Keratinocyte (primary cell): ENCODE measurements around the gene TIMM17B. TPM values are rescaled to one million over a fixed set of nuclear protein-coding genes. Genes with fewer than 3 reads are reported as not detected.
A peak's percentile ranks its signal among the peaks of the same experiment; 100 is the strongest.

Experiments
- DNase-seq: peaks from one replicate; pipeline ENCODE4 v3.0.0-alpha.2; 2011; ENCODE audit warnings: low read depth, missing footprints, low spot score
- FAIRE-seq: peaks from 2 replicates; lab custom pipeline; 2011; peaks lifted over from hg19 to GRCh38; lab: Jason Lieb, UNC
- H2AFZ ChIP-seq: 2 replicates; pipeline ENCODE4 v1.6.0; 2012; ENCODE audit warnings: low read length, control low read depth, inconsistent platforms; ENCODE audit not compliant: control insufficient read depth
- H3K27ac ChIP-seq: 2 replicates; pipeline ENCODE4 v1.5.1; 2011; ENCODE audit warnings: low read length; ENCODE audit not compliant: control insufficient read depth, insufficient read depth
- H3K27me3 ChIP-seq: 3 replicates; pipeline ENCODE4 v1.6.0; 2011; ENCODE audit warnings: low read length; ENCODE audit not compliant: control insufficient read depth, insufficient read depth; ENCODE audit errors: extremely low read depth
- H3K36me3 ChIP-seq, 2 experiments: 2 replicates in 1 of 2; 3 replicates in 1 of 2; pipeline ENCODE4 v1.5.1; 2011; ENCODE audit warnings: low read length in 2 of 2, mild to moderate bottlenecking in 1 of 2; ENCODE audit not compliant: control insufficient read depth in 2 of 2, insufficient read depth in 2 of 2; ENCODE audit errors: extremely low read depth in 1 of 2
- H3K4me1 ChIP-seq: 3 replicates; pipeline ENCODE4 v1.5.1; 2011; ENCODE audit warnings: low read length; ENCODE audit not compliant: control insufficient read depth, insufficient read depth; ENCODE audit errors: extremely low read depth
- H3K4me2 ChIP-seq: 3 replicates; pipeline ENCODE4 v1.6.0; 2011; ENCODE audit warnings: low read depth, low read length; ENCODE audit not compliant: control insufficient read depth, insufficient read depth; ENCODE audit errors: extremely low read depth
- H3K4me3 ChIP-seq, 3 experiments: fragments of 200-600 bp in 1 of 3; sonication (generic) in 1 of 3; 2 replicates in 2 of 3; 3 replicates in 1 of 3; pipeline ENCODE4 v1.5.1; 2011 to 2016; ENCODE audit warnings: low read length in 3 of 3, mild to moderate bottlenecking in 3 of 3, control low read depth in 2 of 3, inconsistent platforms in 1 of 3, low read depth in 1 of 3, mixed read lengths in 1 of 3, mixed run types in 1 of 3, moderate library complexity in 1 of 3; ENCODE audit not compliant: control insufficient read depth in 2 of 3, insufficient read depth in 2 of 3; ENCODE audit errors: extremely low read depth in 1 of 3
- H3K79me2 ChIP-seq: 2 replicates; pipeline ENCODE4 v1.6.0; 2012; ENCODE audit warnings: low read length; ENCODE audit not compliant: control insufficient read depth, insufficient read depth
- H3K9ac ChIP-seq: 3 replicates; pipeline ENCODE4 v1.6.0; 2011; ENCODE audit warnings: low read length; ENCODE audit not compliant: control insufficient read depth, insufficient read depth; ENCODE audit errors: extremely low read depth
- H3K9me1 ChIP-seq: 3 replicates; pipeline ENCODE4 v1.6.0; 2011; ENCODE audit warnings: low read length; ENCODE audit not compliant: control insufficient read depth, insufficient read depth; ENCODE audit errors: extremely low read depth
- H3K9me3 ChIP-seq: 2 replicates; pipeline ENCODE4 v1.5.1; 2012; ENCODE audit warnings: low read depth, low read length; ENCODE audit not compliant: control insufficient read depth
- H4K20me1 ChIP-seq: 3 replicates; pipeline ENCODE4 v1.6.0; 2011; ENCODE audit warnings: low read length; ENCODE audit not compliant: control insufficient read depth, insufficient read depth; ENCODE audit errors: extremely low read depth
- EZH2 ChIP-seq: IDR thresholded peaks from one replicate; pipeline ENCODE4 v1.6.1; 2012; ENCODE audit warnings: inconsistent platforms, mild to moderate bottlenecking, low read length, moderate library complexity
- dilution Hi-C: fragments of 300-500 bp; cut with MboI; formaldehyde crosslinking; loops from one replicate; pipeline ENCODE4 v1.7.0; 2020; ENCODE audit warnings: low sequenced_read_pairs; ENCODE audit not compliant: extremely low pct_ligation_motif_present
- polyA minus RNA-seq, 3 experiments: library from RNA; depleted of rRNA, polyadenylated mRNA; stranded (reverse); fragments of >200 nt; gene quantifications; 1 replicate in 1 of 3; 2 replicates in 1 of 3; 3 replicates in 1 of 3; pipeline ENCODE4 v1.2.3, GENCODE V29; 2011
- polyA plus RNA-seq, 5 experiments: library from polyadenylated mRNA; depleted of rRNA in 3 of 5; stranded (reverse) in 3 of 5; stranded (forward) in 1 of 5; unstranded in 1 of 5; fragments of >200 nt; gene quantifications; 1 replicate in 1 of 5; 2 replicates in 3 of 5; 3 replicates in 1 of 5; pipeline versions ENCODE4 v1.2.1 to v1.2.3, GENCODE V29; 2011 to 2012; ENCODE audit warnings: missing spikeins in 2 of 5, low read depth in 1 of 5, low replicate concordance in 1 of 5
- TF ChIP-seq, protein P1 (sequence below), 3 experiments: IDR thresholded peaks in 1 of 3; conservative IDR thresholded peaks in 1 of 3; optimal IDR thresholded peaks in 1 of 3; 2 replicates in 2 of 3; 3 replicates in 1 of 3; pipeline versions ENCODE3 to v1.5.1; 2011; ENCODE audit warnings: low read length in 3 of 3, mild to moderate bottlenecking in 3 of 3, moderate library complexity in 2 of 3, control low read depth in 1 of 3, inconsistent platforms in 1 of 3; ENCODE audit not compliant: insufficient read depth in 2 of 3; ENCODE audit errors: extremely low read depth in 1 of 3

The TIMM17B gene
- polyA plus RNA-seq (34.3 to 52.9 TPM (median 35.5 TPM) in 3 replicates), polyA minus RNA-seq (18.3 to 32.8 TPM (median 23.8 TPM) in 3 replicates)
- 3.8 TPM for polyA plus RNA-seq (2011; ENCODE audit: low read depth)
- polyA plus RNA-seq (2011; cell fraction: cytosol; rRNA removed) = 26.5 and 50.2 TPM in 2 replicates
- polyA plus RNA-seq (2011; cell fraction: nucleus; rRNA removed) = 20.2 and 22.2 TPM in 2 replicates
- polyA plus RNA-seq (2012; ENCODE audit: low replicate concordance) = 47.8 and 49.1 TPM in 2 replicates
- 39.7 TPM for polyA minus RNA-seq (2011; cell fraction: cytosol; rRNA and poly(A)+ RNA removed)
- polyA minus RNA-seq (2011; cell fraction: nucleus; rRNA and poly(A)+ RNA removed) = 7.8 and 10.1 TPM in 2 replicates

DNA sequence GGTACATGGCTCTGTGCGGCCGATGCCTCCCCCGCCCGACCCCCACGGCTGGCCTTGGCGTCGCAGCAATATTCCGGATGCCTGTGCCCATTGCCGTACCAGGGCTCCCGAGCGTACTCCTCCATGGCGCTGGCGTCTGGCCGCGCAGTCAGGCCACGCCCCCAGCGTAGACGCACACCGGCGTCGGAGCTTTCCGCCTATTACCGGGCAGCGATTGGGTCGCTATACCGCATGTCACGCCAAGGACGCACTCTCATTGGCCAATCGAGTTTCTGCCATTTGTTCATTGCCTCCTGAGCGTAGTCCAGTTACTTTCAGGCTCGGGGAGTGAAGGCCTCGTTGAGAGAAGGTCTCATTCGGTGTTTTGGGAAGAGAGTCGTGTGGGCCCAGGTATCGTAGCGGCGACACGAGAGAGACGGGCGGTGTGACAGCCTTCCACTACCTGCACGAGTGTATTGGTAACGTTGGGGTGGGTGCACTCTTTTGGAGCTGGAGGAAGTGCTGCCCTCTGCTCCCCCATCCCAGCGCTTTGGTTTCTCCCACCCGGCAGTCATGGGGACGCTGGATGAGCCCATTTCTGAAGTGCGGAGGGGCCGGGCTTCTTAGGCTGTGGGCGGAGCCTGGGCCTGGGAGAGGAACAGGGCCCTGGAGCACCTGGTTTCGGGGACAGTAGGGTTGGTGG is at the start of gene TIMM17B, which contains the start of gene PQBP1:
Gene TIMM17B, minus strand, starts transcription at position 144 of the 682 bp plus-strand sequence. Its CDS starts 19 bp downstream, at position 125.
Gene PQBP1, plus strand, starts transcription at position 306 of the 682 bp plus-strand sequence. CDS start 580 bp downstream, outside the sequence.
- no peak for TF ChIP-seq EZH2
- TF ChIP-seq, protein P1, sequence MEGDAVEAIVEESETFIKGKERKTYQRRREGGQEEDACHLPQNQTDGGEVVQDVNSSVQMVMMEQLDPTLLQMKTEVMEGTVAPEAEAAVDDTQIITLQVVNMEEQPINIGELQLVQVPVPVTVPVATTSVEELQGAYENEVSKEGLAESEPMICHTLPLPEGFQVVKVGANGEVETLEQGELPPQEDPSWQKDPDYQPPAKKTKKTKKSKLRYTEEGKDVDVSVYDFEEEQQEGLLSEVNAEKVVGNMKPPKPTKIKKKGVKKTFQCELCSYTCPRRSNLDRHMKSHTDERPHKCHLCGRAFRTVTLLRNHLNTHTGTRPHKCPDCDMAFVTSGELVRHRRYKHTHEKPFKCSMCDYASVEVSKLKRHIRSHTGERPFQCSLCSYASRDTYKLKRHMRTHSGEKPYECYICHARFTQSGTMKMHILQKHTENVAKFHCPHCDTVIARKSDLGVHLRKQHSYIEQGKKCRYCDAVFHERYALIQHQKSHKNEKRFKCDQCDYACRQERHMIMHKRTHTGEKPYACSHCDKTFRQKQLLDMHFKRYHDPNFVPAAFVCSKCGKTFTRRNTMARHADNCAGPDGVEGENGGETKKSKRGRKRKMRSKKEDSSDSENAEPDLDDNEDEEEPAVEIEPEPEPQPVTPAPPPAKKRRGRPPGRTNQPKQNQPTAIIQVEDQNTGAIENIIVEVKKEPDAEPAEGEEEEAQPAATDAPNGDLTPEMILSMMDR (optimal IDR thresholded peaks at IDR 0.05 in 1 of 3, IDR thresholded peaks at IDR 0.05 in 1 of 3, conservative IDR thresholded peaks at IDR 0.05 in 1 of 3; ENCODE audit: extremely low read depth in 1 of 3, insufficient read depth in 2 of 3, low read length in 3 of 3) = no peak
- peaks cover 19% of the 10 kb centered on the region for H3K79me2 ChIP-seq
- no peaks in the 10 kb centered on the region for H3K9me3 ChIP-seq
- dilution Hi-C loops = no loop called here
- peaks cover 9% of the 10 kb centered on the region for H3K4me1 ChIP-seq
- H4K20me1 ChIP-seq = peaks cover 3% of the 10 kb centered on the region
- H3K4me2 ChIP-seq = peak within 1 kb of the TSS; percentile 91
- peak within 1 kb of the TSS; percentile 91 for H3K9ac ChIP-seq
- peak; percentile 80 for DNase-seq
- peak within 1 kb of the TSS; percentile 62 to 86 (median 76) for H3K4me3 ChIP-seq
- H2AFZ ChIP-seq = peak within 1 kb of the TSS; percentile 81
- H3K27ac ChIP-seq = peak within 1 kb of the TSS; percentile 92
- no peaks in the 10 kb centered on the region for H3K9me1 ChIP-seq
- FAIRE-seq = peak; percentile 66
- peaks cover 4 to 6% of the 10 kb centered on the region in 2 experiments for H3K36me3 ChIP-seq
- no peaks in the 10 kb centered on the region for H3K27me3 ChIP-seq

DNA sequence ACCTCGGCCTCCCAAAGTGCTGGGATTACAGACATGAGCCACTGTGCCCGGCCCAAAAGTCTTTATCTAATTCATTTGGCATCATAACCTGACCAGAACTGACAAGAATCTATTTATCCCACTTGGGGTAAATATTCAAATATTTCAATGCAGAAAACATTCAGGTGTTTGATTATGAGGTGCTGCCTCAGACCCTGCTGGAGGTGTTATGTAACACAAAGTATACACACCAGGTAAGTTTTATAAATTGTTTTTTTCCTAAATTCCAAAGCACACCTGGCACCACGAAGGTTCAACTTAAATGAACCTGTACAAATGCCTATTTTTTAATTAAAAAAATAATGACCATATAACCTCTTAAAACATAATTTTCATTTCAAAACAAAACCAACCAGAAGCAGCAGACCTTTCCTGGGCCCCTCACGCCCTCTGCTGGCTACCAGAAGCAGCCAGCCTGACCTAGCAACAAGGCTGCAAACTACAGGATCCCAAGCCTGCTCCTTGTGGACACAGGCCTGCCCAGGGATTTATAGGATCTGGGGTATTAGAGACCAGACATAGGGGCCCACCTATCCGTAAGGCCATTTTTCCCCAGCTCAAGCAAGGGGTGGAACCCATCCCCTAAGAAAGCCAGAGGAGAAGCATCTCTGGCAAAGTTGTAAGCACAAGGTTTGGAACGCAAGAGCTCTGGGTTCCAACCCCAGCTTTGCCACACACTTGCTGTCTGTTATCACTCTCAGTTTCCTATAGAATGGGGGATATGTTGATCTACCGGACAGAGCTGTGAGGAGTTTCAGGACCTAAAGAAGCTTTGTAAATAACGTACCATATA is 48.2 kb upstream of the TIMM17B start:
- H3K79me2 ChIP-seq = peaks cover 30% of the 10 kb centered on the region
- no peak for TF ChIP-seq EZH2
- TF ChIP-seq, protein P1 (optimal IDR thresholded peaks at IDR 0.05 in 1 of 3, IDR thresholded peaks at IDR 0.05 in 1 of 3, conservative IDR thresholded peaks at IDR 0.05 in 1 of 3; ENCODE audit: extremely low read depth in 1 of 3, insufficient read depth in 2 of 3, low read length in 3 of 3) = peak; percentile 60 to 84 (median 75)

More for the DNA sequence above, 48.2 kb upstream of the TIMM17B start:
- H3K4me2 ChIP-seq = no peak overlapping the region
- H3K27me3 ChIP-seq = no peaks in the 10 kb centered on the region
- H3K4me1 ChIP-seq = no peaks in the 10 kb centered on the region
- H3K9me1 ChIP-seq = no peaks in the 10 kb centered on the region
- no peaks in the 10 kb centered on the region for H4K20me1 ChIP-seq
- H2AFZ ChIP-seq = no peak overlapping the region
- no peak overlapping the region for H3K4me3 ChIP-seq
- no peak for FAIRE-seq
- DNase-seq = no peak
- H3K27ac ChIP-seq = no peak overlapping the region
- H3K9me3 ChIP-seq = no peaks in the 10 kb centered on the region
- H3K36me3 ChIP-seq = peaks cover 2 to 4% of the 10 kb centered on the region in 2 experiments
- dilution Hi-C loops = no loop called here
- H3K9ac ChIP-seq = no peak overlapping the region
